Gastroesophageal sphincter (tissue), 3 donors: ENCODE measurements around the gene NFATC4.

Experiments
- POLR2A ChIP-seq, 2 donors: fragments of 450-650 bp; IDR thresholded peaks; one replicate each; pipeline ENCODE4 v1.6.1; 2017; ENCODE audit warnings: antibody characterized with exemption in 2 of 2, mild to moderate bottlenecking in 2 of 2, moderate library complexity in 1 of 2
- POLR2AphosphoS5 ChIP-seq: sonication (generic); formaldehyde crosslinking; IDR thresholded peaks from one replicate; pipeline ENCODE4 v1.6.1; 2017; ENCODE audit warnings: antibody characterized with exemption
- TF ChIP-seq, protein P1 (sequence below), 4 experiments: fragments of 200-600 bp in 2 of 4; fragments of 450-650 bp in 2 of 4; sonication (generic) in 1 of 4; IDR thresholded peaks; one replicate each; pipeline ENCODE4 v1.5.1; 2017 to 2019; ENCODE audit warnings: antibody characterized with exemption in 4 of 4, mild to moderate bottlenecking in 2 of 4, moderate library complexity in 2 of 4

DNA sequence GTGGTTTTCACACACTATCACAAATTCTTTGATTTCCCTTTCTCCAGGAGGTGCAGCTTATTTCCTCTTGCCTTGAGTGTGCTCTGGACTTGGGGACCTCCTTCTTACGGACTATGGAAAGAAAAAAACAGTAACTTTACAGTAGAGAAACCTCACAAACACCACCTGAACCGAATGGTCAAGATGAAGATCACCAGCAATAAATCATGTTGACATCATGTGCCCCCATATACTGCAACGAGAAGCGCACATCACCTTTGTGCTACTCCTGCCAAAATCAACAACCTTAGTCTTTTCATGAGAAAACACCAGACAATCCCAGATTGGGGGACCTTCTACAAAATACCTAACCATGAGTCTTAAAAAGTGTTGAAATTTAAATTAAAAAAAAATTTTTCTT, 17.5 kb downstream of the NFATC4 start:
- TF ChIP-seq, protein P1, sequence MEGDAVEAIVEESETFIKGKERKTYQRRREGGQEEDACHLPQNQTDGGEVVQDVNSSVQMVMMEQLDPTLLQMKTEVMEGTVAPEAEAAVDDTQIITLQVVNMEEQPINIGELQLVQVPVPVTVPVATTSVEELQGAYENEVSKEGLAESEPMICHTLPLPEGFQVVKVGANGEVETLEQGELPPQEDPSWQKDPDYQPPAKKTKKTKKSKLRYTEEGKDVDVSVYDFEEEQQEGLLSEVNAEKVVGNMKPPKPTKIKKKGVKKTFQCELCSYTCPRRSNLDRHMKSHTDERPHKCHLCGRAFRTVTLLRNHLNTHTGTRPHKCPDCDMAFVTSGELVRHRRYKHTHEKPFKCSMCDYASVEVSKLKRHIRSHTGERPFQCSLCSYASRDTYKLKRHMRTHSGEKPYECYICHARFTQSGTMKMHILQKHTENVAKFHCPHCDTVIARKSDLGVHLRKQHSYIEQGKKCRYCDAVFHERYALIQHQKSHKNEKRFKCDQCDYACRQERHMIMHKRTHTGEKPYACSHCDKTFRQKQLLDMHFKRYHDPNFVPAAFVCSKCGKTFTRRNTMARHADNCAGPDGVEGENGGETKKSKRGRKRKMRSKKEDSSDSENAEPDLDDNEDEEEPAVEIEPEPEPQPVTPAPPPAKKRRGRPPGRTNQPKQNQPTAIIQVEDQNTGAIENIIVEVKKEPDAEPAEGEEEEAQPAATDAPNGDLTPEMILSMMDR (IDR thresholded peaks at IDR 0.05): no peak
- no peak for TF ChIP-seq POLR2AphosphoS5
- no peak for TF ChIP-seq POLR2A (IDR thresholded peaks at IDR 0.05)
